Embryonic facial prominence (tissue), 1 donor: ENCODE results near the gene UGT1A3.

Experiments used
- DNase-seq: peaks from one replicate; pipeline ENCODE4 v3.0.0-alpha.2; 2016; ENCODE audit errors: extremely low spot score

The UGT1A3 gene

GRCh38 chr2:233816334-233816733, 87.5 kb downstream of the UGT1A3 start:
- no peak for DNase-seq

- DNase-seq, result no peak
These were observed 87.9 kb downstream of the UGT1A3 start for GRCh38 chr2:233816771-233817170.

DNA sequence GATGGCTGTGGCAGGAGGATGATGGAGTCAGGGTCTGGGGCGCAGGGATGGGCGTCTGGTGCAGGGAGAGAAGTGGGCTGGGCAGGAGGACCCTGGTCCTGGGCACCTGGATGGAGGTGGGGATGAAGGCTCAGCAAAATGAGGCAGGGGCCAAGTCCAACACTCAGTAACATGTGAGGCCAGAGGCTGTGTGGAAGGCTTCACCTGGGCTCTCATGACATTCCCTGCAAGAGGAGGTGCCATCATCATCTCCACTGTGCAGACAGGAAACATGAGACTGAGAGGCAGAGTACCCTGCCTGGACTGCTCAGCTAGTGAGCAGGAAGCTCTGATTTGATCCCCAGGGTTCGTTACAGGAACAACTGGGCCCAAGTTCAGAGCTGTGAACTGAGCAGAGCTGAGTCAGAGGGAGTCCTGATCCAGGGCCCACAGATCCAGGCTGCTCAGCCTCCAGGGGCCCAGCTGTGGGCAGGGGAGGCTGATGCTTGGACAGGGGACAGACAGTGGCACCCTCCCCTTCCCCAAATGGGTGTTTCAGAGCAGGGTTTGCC, 88.6 kb downstream of the UGT1A3 start:
- no peak for DNase-seq

- no peak for DNase-seq
These were observed 89.3 kb downstream of the UGT1A3 start for GRCh38 chr2:233817995-233818638.

DNA sequence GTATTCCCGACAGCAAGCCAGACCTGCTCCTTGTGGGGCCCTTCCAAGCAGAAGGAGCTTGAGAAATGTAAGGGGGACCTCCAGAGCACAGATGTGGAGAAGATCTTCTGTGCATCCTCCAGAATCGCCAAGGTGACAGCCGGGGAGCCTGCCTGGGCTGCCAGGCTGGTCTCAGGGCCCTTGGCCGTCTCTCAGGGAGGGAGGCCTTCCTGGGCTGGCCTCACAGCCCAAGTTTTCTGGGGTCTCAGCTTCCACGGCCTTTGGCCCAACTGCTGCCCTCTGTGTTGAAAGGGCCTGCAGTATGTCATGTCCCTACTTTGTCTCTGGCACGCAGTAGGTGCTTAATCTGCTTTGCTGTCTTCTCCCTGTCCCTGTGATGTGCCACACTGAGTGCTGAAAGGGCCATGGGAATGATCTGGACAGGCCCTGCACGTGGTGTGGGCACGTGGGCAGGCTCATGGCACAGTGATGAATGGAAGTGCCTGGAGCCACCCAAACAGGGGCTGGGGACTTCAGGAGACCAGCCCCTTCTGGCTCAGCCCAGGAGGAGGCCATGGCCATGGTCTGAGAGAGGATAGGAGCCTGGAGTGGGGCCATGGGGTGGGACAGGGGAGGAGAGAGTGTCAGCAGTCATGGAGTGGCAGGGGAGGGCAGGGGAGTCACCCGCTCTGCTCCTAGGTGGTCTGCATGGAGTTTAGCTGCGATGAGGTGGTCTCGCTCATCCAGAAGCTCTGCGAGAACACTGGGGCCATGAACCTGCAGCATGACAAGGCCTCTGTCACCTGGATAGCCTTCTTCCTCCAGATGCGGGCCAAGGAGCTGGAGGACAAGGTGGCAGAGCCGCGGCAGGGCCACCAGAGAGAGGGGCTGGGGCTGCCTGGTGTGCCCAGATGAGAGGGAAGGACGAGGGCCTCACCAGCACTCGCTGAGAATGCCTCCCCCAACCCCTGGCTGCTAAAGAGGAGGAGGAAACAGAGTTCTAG, 90.1 kb downstream of the UGT1A3 start:
- DNase-seq, result no peak

GRCh38 chr2:233819884-233820773, 91.3 kb downstream of the UGT1A3 start:
- no peak for DNase-seq

DNA sequence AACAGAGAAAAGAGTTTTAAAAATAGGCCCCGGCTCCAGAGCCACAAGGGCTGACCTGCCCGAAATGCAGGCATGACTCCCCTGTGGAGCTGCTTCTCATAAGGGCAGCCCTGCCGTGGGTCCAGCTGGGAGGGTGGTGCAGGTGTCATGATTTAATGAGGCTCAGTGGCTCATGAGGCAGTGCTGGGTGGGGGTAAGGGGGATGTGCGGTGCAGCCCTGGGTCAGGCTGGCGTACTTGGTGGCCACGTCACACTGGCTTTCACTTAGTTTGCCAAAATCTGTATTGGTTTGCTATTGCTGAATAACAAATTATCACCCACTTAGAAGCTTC, 91.9 kb downstream of the UGT1A3 start:
- no peak for DNase-seq

DNA sequence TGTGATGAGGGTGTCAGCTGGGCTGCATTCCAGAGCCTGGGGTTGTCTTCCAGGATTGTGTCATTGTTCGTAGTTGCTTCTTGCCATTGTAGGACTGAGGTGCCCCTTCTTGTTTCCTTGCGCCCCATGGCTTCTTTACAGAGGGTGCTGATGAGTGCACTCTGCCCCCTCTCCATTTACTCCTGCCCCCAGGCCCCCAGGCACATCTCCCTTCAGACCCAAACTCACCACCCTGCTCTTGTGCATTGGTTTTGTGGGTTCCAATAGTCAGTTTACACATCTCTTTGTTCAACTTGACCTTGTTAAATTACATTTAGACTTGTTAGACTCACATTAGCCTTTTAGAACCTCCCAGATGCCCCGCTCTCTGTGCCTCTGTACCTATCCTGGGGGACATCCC, 92.4 kb downstream of the UGT1A3 start:
- DNase-seq, result no peak

DNA sequence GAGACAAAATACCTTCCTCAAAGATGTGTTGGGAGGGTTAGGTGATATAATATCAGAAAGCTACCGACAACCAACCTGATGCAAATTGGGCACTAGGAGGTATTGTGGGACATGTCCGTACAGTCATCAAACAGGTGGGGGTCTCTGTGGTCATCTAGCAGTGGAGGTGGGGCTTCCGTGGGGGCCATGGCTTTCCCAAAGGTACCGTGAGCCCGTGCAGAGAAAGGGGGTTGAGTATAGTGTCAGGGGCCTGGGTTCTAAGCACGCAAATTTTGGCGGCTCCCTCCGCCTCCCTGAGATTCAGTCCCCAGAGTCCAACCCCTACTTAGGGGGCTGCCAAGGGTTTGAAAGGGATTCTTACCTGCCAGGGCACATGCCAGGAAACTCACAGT, 92.9 kb downstream of the UGT1A3 start:
- DNase-seq, result no peak

DNA sequence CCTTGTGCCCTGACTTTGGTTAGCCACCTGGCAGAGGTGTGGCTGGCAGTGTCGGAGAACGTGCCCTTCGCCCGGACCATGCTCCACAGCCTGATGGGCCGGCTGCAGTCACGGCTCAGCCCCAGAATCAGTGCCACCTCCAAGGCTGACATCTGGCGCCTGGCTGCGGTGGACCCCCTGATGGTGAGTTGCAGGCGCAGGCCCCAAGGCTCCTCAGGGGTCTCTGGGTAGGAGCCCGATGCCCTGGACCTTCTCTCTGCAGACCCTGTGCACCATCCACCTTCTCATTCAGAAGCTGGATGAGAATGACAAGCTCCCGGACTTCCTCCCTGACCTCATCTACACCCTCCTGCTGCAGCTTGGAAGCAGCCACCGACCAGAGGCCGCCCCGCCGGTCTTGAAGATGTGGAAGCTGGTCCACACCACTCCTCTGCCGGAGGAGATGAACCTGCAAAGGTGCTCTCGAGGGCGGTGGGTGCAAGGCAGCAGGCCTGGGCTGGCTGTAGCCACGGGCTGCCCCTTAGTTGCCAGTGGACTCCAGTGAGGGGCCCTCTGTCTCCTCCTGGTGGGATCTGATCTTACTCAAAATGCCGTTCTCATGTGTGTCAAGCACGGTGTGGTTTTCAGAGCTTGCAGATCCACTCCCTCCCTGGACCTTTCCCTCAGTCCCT, 93.4 kb downstream of the UGT1A3 start:
- DNase-seq, result no peak
